Fibroblast of lung (primary cell): ENCODE results near the gene DRG2. TPM values are rescaled to one million over a fixed set of nuclear protein-coding genes. Genes with fewer than 3 reads are reported as not detected.

Source experiments
- DNase-seq, 2 donors: peaks; one replicate each; pipeline versions ENCODE4 v3.0.0 to v3.0.0-alpha.2; 2010; ENCODE audit warnings: low read depth in 2 of 2
- H2AFZ ChIP-seq: 2 replicates; pipeline ENCODE4 v1.5.1; 2012; ENCODE audit warnings: low read length, control low read depth, inconsistent platforms
- H3K27ac ChIP-seq: 2 replicates; pipeline ENCODE4 v1.5.1; 2011; ENCODE audit warnings: low read length, control low read depth; ENCODE audit not compliant: insufficient read depth
- H3K27me3 ChIP-seq: 2 replicates; pipeline ENCODE4 v1.5.1; 2011; ENCODE audit warnings: mild to moderate bottlenecking, low read length; ENCODE audit not compliant: control insufficient read depth, insufficient read depth
- H3K36me3 ChIP-seq: 2 replicates; pipeline ENCODE4 v1.5.1; 2011; ENCODE audit warnings: low read length; ENCODE audit not compliant: control insufficient read depth, insufficient read depth
- H3K4me1 ChIP-seq: 2 replicates; pipeline ENCODE4 v1.5.1; 2011; ENCODE audit warnings: low read length; ENCODE audit not compliant: control insufficient read depth, insufficient read depth; ENCODE audit errors: extremely low read depth
- H3K4me2 ChIP-seq: 2 replicates; pipeline ENCODE4 v1.5.1; 2011; ENCODE audit warnings: low read length, control low read depth; ENCODE audit not compliant: insufficient read depth; ENCODE audit errors: extremely low read depth
- H3K4me3 ChIP-seq, 4 experiments: fragments of 200-600 bp in 1 of 4; sonication (generic) in 1 of 4; replicated peaks in 1 of 4; 2 replicates each; pipeline ENCODE4 v1.5.1; 2011 to 2016; ENCODE audit warnings: low read length in 4 of 4, low read depth in 3 of 4, mild to moderate bottlenecking in 3 of 4, control low read depth in 2 of 4, inconsistent platforms in 1 of 4, mixed read lengths in 1 of 4; ENCODE audit not compliant: insufficient read depth in 1 of 4; ENCODE audit errors: control extremely low read depth in 1 of 4
- H3K79me2 ChIP-seq: 2 replicates; pipeline ENCODE4 v1.5.1; 2012; ENCODE audit warnings: mild to moderate bottlenecking, low read length, inconsistent platforms; ENCODE audit not compliant: control insufficient read depth, insufficient read depth
- H3K9ac ChIP-seq: 2 replicates; pipeline ENCODE4 v1.5.1; 2011; ENCODE audit warnings: mild to moderate bottlenecking, low read length, control low read depth; ENCODE audit not compliant: insufficient read depth
- H3K9me3 ChIP-seq: 2 replicates; pipeline ENCODE4 v1.5.1; 2012; ENCODE audit warnings: low read depth, low read length; ENCODE audit not compliant: control insufficient read depth, insufficient read depth
- H4K20me1 ChIP-seq: 2 replicates; pipeline ENCODE4 v1.5.1; 2011; ENCODE audit warnings: low read length; ENCODE audit not compliant: control insufficient read depth, insufficient read depth; ENCODE audit errors: extremely low read depth
- EZH2 ChIP-seq: IDR thresholded peaks from 2 replicates; pipeline ENCODE4 v1.5.1; 2012; ENCODE audit warnings: low read length, control low read depth, mild to moderate bottlenecking; ENCODE audit errors: missing control alignments
- polyA plus RNA-seq, 2 donors: library from polyadenylated mRNA; depleted of rRNA in 1 of 2; stranded (reverse) in 1 of 2; unstranded in 1 of 2; fragments of >200 nt; gene quantifications; 2 replicates each; pipeline ENCODE4 v1.2.1, GENCODE V29; 2011 to 2012; ENCODE audit warnings: missing spikeins in 1 of 2
- total RNA-seq: library from RNA; depleted of rRNA; stranded (reverse); fragments of >200 nt; gene quantifications from 2 replicates; pipeline ENCODE4 v1.2.1, GENCODE V29; 2014
- TF ChIP-seq, protein P1 (sequence below), 2 donors: IDR thresholded peaks in 1 of 2; conservative IDR thresholded peaks in 1 of 2; 1 replicate in 1 of 2; 2 replicates in 1 of 2; pipeline ENCODE4 v1.5.1; 2011 to 2012; ENCODE audit warnings: low read length in 2 of 2, control low read depth in 1 of 2, inconsistent platforms in 1 of 2, low read depth in 1 of 2, mild to moderate bottlenecking in 1 of 2

DRG2 gene
- total and polyA plus RNA-seq, 2 donors (not counting 1 experiment from before 2014, with no cell fraction given), result 26.7 to 30.1 TPM

DNA sequence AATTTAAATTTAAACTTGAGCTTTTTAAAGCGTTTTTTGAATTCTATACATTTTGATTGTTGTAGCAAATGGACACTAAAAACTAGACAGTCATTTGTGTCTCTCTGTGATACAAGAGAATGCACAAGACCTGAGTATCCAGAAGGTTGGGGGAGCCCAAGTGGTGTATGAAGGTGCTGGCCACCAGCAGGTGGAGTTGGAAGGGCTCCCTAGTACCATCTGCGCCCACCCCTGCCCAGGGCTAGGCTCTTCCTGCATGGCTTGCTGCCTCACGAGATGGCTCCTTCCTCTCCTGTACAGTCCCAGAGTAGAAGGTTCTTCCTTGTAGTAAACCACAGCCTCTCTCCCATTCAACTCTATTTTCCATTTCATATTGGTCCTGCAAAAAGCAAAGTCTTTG lies 31.5 kb upstream of the DRG2 start:
- Histone ChIP-seq H3K79me2 (no peaks in the 10 kb centered on the region), H3K4me3 (no peak overlapping the region), H4K20me1 (no peaks in the 10 kb centered on the region), H3K27me3 (no peaks in the 10 kb centered on the region), H2AFZ (no peak overlapping the region), H3K36me3 (peaks cover 3% of the 10 kb centered on the region), H3K9ac (no peak overlapping the region), H3K9me3 (no peaks in the 10 kb centered on the region), H3K27ac (no peak overlapping the region), H3K4me1 (no peaks in the 10 kb centered on the region), H3K4me2 (no peak overlapping the region)
- DNase-seq, result no peak
- TF ChIP-seq, protein P1, sequence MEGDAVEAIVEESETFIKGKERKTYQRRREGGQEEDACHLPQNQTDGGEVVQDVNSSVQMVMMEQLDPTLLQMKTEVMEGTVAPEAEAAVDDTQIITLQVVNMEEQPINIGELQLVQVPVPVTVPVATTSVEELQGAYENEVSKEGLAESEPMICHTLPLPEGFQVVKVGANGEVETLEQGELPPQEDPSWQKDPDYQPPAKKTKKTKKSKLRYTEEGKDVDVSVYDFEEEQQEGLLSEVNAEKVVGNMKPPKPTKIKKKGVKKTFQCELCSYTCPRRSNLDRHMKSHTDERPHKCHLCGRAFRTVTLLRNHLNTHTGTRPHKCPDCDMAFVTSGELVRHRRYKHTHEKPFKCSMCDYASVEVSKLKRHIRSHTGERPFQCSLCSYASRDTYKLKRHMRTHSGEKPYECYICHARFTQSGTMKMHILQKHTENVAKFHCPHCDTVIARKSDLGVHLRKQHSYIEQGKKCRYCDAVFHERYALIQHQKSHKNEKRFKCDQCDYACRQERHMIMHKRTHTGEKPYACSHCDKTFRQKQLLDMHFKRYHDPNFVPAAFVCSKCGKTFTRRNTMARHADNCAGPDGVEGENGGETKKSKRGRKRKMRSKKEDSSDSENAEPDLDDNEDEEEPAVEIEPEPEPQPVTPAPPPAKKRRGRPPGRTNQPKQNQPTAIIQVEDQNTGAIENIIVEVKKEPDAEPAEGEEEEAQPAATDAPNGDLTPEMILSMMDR (conservative IDR thresholded peaks at IDR 0.05 in 1 of 2, IDR thresholded peaks at IDR 0.05 in 1 of 2; ENCODE audit: low read depth in 1 of 2, low read length in 2 of 2), result no peak
- no peak for TF ChIP-seq EZH2

DNA sequence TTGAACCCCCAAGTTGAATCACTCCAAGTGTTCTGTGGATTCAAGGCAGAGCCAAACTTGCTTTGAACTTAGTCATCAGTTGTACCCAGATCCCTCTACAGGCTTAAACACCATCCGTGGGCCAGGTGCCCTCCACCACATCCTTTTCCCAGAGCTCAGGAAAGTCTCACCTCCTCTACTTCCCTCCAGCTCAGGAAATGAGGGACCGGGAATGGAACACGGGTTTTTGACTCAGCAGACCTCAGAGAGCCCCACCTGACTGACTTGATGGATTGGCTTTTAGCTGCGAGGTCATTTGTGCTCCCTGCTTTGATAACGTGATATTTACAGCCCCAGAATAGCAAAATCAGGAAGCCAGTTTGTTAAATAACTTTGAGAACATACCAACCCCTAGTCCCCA lies 28.5 kb upstream of the DRG2 start:
- Histone ChIP-seq H2AFZ (no peak overlapping the region), H3K9ac (no peak overlapping the region), H3K9me3 (no peaks in the 10 kb centered on the region), H3K4me3 (no peak overlapping the region), H4K20me1 (no peaks in the 10 kb centered on the region), H3K27me3 (no peaks in the 10 kb centered on the region), H3K27ac (no peak overlapping the region), H3K4me1 (no peaks in the 10 kb centered on the region), H3K4me2 (no peak overlapping the region), H3K36me3 (peaks cover 3% of the 10 kb centered on the region), H3K79me2 (no peaks in the 10 kb centered on the region)
- TF ChIP-seq, protein P1 (conservative IDR thresholded peaks at IDR 0.05 in 1 of 2, IDR thresholded peaks at IDR 0.05 in 1 of 2; ENCODE audit: low read depth in 1 of 2, low read length in 2 of 2), result no peak
- TF ChIP-seq EZH2, result no peak
- DNase-seq, result no peak

DNA sequence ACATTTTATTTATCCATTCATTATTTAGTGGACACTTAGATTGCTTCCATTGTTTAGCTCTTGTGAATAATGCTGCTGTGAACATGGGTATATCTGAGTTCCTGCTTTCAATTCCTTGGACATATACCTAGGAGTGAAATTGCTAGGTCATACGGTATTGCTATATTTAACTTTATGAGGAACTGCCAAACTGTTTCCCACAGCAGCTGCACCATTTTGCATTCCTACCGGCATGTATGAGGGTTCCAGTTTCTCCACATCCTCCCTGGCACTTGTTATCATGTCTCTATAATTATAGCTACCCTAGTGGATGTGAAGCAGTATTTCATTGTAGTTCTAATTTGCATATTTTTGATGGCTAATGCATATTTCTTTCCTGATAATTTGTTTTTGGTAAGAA lies 23.7 kb upstream of the DRG2 start:
- Histone ChIP-seq H2AFZ (no peak overlapping the region), H3K4me3 (no peak overlapping the region), H3K9me3 (no peaks in the 10 kb centered on the region), H3K4me2 (no peak overlapping the region), H3K36me3 (peaks cover 6% of the 10 kb centered on the region), H3K27ac (no peak overlapping the region), H3K27me3 (no peaks in the 10 kb centered on the region), H3K79me2 (no peaks in the 10 kb centered on the region), H4K20me1 (no peaks in the 10 kb centered on the region), H3K9ac (no peak overlapping the region), H3K4me1 (no peaks in the 10 kb centered on the region)
- TF ChIP-seq, protein P1 (conservative IDR thresholded peaks at IDR 0.05 in 1 of 2, IDR thresholded peaks at IDR 0.05 in 1 of 2; ENCODE audit: low read depth in 1 of 2, low read length in 2 of 2), result no peak
- TF ChIP-seq EZH2, result no peak
- DNase-seq, result no peak
